ENCODE measurements around the gene SBK3. TPM values are rescaled to one million over a fixed set of nuclear protein-coding genes. Genes with fewer than 3 reads are reported as not detected.
"Not testable (repeated sequence)": the region's sequence is repeated elsewhere in the genome, so short reads cannot be mapped to it uniquely, and the experiment has no call there.

The SBK3 gene
- polyA plus RNA-seq (ENCODE audit: insufficient read length in 3 of 3), result under 1 TPM in 2 of 3 donors, not detected in 1; 0.11 to 0.44 TPM
- long read RNA-seq, donor 1, result 0 reads
- long read RNA-seq, donor 2, result 0 reads
- long read RNA-seq, donor 3, result 0 reads
- long read RNA-seq, donor 4, result 0 reads
- long read RNA-seq, donor 5, result 0 reads
- long read RNA-seq, donor 6, result 0 reads
- long read RNA-seq, donor 7, result 0 reads
- long read RNA-seq, donor 8, result 0 reads
- long read RNA-seq, donor 9, result 0 reads
- long read RNA-seq, donor 10, result 0 reads
- long read RNA-seq, donor 11, result 0 reads
- long read RNA-seq, donor 12, result 0 reads
- long read RNA-seq, donor 13, result 0 reads
- long read RNA-seq, donor 14, result 0 reads
- long read RNA-seq, donor 15, result 0 reads
- long read RNA-seq, donor 16, result 0 reads

- no peak for DNase-seq
These were observed at the start of gene SBK3 for GRCh38 chr19:55545443-55545842. SBK3 (minus strand) TSS chr19:55545543; CDS start chr19:55545543, 0 bp downstream.

- no peak for DNase-seq
These were observed 47.9 kb upstream of the SBK3 start for GRCh38 chr19:55593096-55593772.

- DNase-seq, result no peak
These were observed 47.2 kb upstream of the SBK3 start for GRCh38 chr19:55592391-55593090.

DNA sequence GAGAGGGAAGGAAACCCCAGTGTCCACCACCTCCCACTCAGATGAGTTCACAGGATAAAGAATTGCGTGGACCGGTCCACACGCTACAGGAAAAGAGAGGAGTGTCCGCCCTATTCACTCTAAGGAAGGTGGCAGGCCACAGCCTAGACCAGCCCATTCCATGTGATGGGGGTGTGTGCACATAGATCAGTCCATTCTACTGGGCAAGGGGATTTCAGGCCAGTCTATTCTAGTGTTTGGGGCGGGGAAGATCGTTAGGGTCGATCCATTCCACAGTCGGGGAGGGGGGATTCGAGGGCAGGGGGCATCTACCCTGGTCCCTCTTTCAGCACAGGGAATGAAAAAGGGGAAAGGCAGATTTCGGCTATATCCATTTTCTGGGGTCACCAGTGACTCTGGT lies 46.2 kb upstream of the SBK3 start:
- no peak for DNase-seq

- no peak for DNase-seq
These were observed 45.3 kb upstream of the SBK3 start for GRCh38 chr19:55590617-55591016.

DNA sequence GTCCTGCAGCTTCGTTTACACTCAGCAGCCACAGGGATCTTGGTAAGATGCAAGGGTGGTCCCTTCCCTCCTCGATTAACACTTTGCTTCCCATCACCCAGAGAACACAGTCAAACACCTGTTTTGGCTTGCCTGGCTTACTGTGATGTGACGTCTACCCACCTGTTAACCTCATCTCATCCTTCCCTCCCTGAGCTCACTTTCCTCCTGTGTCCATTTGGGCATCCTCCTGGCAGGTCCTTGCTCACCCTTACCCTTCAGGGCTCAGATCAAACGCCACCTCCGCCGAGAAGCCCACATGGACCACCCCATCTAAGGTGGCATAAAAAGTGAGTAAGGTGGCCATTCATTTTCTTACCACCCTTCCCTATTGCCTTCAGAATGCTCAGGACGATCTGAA lies 44.8 kb upstream of the SBK3 start:
- no peak for DNase-seq

GRCh38 chr19:55588738-55589137 lies 43.4 kb upstream of the SBK3 start:
- no peak for DNase-seq

DNA sequence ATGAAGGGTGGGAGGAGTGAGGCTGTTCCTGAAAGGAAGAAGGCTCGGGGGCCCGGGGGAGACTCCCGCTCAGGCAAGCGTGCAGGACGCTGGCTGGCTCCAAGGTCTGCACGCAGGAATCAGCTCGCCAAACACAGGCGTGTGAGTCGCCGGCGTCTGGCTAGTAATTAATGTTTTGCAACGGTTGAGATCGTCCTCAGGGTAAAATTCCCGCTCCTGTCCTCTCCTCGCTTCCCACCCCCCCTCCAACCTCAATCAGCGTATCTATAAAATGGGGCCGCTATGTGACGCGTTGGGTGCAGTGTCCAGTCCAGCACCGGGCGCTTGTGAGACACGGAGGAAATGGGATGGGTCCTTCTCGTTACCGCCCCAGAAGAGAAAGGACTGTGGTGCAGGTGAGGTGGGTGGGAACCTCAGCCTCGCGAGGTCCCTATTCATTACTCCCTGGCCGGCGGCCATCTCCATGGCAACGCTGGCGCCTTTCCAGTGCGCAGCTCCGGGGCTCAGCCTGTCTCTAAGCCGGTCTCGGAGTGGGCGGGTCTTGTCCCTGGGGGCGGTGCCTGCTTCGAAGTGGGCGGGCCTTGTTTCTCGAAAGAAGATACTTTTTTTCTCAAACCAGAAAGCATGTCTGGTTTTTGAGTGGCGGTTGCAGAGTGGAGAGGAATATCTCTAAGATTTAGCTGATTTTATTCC lies 41.8 kb upstream of the SBK3 start:
- DNase-seq, result peak; percentile 96

DNA sequence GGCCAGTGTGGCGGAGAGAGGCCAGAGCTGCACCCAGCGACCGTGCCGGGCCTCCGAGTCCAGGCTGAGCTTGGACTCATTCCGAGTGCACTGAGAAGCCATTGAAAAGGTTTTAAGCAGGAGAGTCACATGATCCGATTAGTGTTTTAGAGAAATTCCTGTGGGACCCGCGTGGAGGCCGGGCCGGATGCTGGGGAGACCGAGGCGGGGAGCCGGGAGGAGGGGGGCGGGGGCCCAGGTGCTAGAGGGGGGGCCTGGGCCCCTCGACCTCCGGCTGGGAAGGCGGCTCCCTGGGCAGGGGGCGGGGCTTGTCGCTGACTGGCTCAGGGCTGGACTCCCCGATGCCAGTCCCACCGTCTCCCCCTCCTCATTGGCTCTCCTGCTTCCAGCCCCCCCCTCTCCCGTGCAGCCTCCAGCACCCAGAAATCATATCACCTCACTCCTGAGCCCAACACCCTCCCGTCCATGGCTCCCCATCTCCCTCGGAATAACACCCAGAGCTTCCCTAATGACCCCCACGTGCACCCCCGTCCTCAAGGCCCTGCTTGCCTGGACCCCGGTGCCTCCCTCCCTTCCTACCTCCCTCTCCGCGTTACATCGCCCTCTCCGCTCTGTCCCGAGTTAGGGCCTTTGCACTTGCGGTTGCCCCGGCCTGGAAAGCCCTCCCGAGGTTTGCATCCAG lies 40.5 kb upstream of the SBK3 start:
- peak; percentile 90 for DNase-seq

DNA sequence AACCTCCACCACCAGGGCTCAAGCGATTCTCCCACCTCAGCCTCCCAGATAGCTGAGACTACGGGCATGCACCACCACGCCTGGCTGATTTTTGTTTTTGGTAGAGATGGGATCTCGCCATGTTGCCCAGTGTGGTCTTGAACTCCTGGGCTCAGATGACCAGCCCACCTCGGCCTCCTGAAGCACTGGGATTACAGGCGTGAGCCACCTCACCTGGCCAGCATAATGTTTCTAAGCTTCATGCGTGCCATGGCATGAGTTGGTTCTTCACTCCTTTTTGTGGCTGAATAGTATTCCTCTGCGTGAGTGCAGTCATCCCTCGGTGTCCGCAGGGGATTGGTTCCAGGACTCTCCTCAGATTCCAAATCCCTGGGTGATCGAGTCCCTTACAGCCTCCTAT lies 39.5 kb upstream of the SBK3 start:
- no peak for DNase-seq

DNA sequence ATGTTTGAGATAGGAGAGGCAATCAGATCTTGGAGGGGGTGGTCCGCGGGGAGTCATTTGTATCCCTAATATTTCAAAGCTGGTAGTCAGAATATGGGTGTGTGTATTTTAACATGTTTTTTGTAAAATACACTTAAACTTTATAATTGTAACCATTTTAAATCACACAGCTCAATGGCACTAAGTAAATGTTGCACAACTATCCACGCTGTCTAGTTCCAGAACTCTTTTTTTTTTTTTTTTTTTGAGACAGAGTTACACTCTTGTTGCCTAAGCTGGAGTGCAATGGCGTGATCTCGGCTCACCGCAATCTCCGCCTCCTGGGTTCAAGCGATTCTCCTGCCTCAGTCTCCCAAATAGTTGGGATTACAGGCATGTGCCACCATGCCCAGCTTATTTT lies 38.6 kb upstream of the SBK3 start:
- not testable (repeated sequence) for DNase-seq

- not testable (repeated sequence) for DNase-seq
These were observed 36.9 kb upstream of the SBK3 start for GRCh38 chr19:55582284-55582683.

GRCh38 chr19:55581823-55582223 lies 36.5 kb upstream of the SBK3 start:
- DNase-seq, result peak; percentile 73

DNA sequence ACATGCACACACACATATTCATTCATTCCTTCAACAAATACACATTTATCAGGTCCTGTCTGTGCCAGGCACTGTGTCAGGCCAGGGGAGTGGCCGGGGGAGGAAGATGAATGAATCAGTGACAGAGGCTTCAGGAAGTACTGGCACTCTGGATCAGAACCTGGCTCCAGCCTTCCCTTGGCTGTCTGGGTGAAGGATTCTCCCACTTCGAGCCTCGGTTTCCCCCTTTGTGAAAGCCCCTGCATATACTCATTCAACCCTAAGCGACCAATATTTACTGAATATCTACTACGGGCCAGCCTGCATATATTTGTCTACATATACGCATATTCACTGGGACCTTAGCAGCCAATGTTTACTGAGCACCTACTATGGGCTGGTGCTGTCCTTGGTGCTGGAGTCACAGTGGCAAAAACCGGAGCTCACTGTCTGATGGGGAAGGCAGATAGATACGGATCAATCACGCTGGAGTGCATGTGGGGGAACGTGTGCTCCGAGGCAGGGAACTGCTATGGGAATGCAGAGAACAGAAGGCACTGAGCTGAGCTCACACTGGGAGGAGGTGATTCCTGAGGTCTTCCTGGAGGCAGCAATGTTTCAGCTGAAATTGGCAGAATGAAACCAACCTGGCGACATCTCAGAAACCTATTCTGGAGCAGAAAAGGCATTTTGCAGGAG lies 35.9 kb upstream of the SBK3 start:
- DNase-seq, result no peak

DNA sequence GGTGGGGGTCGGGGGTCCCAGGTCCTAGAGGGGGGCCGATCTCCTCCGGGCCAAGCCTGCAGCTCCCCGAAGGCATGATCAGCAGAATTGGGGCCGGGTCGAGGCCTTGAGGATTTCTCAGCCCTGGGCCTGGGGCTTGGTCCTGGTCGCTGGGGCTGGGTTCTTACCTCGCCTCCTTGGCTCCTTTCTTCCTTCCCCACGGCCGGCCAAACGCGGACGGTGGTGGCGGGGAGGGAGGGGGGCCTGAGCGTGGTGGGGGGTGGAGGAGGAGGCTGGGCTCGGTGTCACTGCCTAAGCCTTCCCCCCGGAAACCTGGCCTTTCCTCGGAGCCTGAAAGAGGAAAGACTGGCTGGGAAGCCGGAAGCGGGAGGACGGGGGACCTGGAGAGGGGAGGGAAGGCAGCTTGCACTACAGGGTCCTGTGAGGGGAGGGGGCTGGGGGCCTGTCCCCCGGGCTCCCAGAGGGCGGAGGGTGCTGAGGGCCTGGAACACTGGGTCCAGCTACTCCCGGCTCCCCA lies 35.3 kb upstream of the SBK3 start, which contains the start of gene ZNF579:
Gene ZNF579 (minus strand): TSS at position 221 of the 517 bp plus-strand sequence. CDS start 1,209 bp downstream, outside the sequence.
- peak; percentile 90 for DNase-seq

DNA sequence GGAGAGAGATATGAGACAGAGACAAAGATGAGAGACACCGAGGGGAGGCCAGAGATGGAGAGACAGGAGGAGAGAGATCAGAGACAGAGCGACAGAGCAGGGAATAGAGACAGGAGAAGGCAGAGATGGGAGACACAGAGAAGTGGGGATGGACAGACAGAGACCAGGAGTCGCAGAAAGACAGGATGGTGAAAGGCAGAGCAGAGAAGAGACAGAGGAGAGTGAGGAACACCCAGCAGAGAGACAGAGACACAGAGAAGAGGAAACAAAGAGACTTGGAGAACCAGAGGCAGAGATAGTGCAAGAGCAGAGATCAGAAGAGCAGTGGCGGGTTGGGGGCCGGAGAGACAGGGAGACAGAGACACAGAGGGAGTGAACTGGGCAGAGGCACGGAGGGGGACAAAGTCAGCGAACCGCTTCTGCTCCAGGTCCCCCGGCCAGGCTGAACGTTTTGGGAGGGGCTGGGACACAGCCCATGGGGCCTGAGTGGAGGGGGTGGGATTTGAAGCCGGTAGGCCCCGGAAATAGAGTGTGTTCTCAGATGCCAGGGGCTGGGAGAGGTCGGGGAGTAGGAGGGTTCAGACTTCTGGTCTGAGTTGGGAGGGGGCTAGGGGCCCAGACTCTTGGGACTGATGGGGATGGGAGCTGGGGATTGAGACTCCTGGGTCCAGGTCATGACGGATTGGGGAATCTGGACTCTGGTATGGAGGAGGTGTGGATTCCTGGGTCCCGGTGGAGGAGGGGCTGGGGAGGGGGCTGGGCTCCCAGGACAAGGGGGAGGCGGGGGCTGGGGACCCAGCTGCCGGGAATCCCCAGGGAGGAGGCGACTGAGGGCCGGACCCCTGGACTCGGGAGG lies 34.7 kb upstream of the SBK3 start:
- DNase-seq, result peak; percentile 52

DNA sequence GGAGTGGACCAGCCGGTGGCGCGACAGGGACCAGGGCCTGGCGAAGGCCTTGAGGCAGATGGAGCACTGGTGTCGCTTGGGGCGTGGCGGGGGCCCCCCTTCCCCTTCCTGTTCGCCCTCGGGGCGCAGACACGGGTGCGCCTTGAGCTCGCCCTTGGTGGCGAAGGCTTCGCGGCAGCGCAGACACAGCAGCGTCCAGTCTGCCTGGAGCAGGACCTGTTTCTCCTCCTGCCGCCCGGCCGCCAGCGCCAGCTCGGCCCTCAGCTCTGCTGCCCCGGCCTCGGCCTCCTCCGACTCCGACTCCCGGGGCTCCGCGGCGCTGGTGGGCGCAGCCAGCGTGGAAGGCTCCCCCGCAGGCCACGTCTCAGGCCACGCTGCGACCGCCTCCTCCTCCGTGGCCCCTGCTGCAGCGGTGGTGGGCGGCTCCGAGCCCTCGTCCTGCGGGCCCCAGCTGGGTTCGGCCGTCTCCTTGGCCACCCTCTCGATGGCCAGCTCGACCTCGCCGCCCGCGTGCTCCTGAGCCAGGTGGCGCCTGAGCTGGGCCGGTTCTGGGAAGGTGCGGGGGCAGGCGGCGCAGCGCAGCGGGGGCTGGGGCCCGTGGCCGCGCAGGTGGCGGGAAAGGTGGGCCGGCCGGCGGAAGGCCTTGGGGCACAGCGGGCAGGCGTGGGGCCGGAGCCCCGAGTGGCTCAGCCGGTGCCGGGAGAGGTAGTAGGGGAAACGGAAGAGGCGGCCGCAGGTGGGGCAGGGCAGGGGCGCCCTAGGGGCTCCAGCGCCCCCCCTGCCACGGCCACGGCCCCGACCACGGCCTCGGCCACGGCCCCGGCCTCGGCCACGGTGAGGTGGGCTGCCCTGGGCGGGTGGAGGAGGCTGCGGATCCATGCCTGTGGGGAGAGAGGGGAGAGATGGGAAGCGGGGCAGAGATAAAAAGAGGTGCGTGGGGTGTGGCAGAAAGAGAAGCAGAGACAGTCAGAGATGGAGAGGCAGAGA lies 33.7 kb upstream of the SBK3 start:
- no peak for DNase-seq

DNA sequence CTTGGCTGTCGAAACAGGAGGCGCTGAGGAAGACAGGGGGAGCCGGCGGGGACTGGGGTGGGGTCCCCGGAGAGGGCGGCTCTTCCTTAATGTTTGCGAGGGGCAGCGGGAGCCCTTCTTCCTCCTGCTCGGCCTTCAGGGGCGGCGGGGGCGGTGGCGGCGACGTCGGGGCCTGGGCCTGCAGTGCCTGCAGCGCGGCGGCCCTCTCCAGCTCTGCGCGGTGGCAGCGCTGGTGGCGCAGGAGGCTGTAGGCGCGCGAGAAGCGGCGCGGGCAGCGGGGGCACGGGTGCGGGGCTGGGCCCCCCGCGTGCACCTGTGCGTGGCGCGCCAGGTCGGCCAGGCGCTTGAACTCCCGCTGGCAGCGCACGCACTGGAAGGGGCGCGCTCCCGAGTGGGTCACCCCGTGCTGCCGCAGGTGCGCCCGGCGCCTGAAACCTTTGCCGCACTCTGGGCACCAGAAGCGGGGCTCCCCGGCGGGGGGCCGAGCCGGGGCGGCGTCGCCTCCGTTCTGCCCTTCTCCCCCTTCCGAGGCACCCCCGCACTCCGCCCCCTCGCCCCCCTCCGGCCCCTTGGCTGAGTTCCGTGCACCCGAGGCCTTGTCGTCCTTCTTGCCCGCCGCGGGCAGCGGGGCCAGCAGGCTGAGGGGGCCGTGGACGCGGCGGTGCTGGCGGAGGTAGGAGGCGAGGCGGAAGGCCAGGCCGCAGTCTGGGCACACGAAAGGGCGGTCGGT lies 32.9 kb upstream of the SBK3 start:
- no peak for DNase-seq
